Mammary epithelial cell (primary cell): ENCODE results near the gene SLFN12L.

ENCODE experiments used
- CTCF ChIP-seq, 2 donors: IDR thresholded peaks in 1 of 2; conservative IDR thresholded peaks in 1 of 2; 2 replicates each; pipeline ENCODE4 v1.5.1; 2011 to 2012; ENCODE audit warnings: inconsistent platforms in 2 of 2, low read length in 2 of 2, mild to moderate bottlenecking in 2 of 2, control low read depth in 1 of 2, low read depth in 1 of 2; ENCODE audit not compliant: insufficient read depth in 1 of 2; ENCODE audit errors: extremely low read depth in 1 of 2
- EZH2 ChIP-seq: IDR thresholded peaks from 2 replicates; pipeline ENCODE4 v1.6.1; 2012; ENCODE audit warnings: low read length, inconsistent platforms, borderline replicate concordance

GRCh38 chr17:35467824-35468223, 69.7 kb downstream of the SLFN12L start:
- TF ChIP-seq CTCF (conservative IDR thresholded peaks at IDR 0.05 in 1 of 2, IDR thresholded peaks at IDR 0.05 in 1 of 2; ENCODE audit: extremely low read depth in 1 of 2, insufficient read depth in 1 of 2, low read depth in 1 of 2, low read length in 2 of 2) = no peak
- no peak for TF ChIP-seq EZH2
